NCI-H1417 treated with DMSO at 0.1 percent for 48 hours (cell line): ENCODE measurements around the gene TRAPPC12.
"Not testable (repeated sequence)": the region's sequence is repeated elsewhere in the genome, so short reads cannot be mapped to it uniquely, and the experiment has no call there.

Source experiments
- DNase-seq: peaks from one replicate; lab custom pipeline; 2025; lab: John Stamatoyannopoulos, UW

Gene TRAPPC12

DNA sequence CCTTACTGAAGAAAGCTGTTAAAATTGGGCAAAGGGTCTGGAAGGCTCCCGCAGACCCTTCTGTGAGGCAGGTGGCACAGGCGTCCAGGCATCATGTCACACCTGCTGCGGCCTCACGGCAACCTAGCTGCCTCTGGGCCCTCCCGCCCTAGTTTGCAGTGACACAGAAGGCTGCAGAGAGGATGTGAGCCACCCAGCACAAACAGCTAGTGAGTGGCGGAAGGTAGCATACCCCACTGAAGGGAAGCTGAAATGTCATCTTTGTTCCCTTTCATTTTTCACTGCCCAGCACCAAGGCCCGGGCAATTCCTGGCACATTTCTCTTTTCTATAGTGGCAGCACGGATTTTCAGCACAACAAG, 53.8 kb downstream of the TRAPPC12 start:
- DNase-seq: no peak

DNA sequence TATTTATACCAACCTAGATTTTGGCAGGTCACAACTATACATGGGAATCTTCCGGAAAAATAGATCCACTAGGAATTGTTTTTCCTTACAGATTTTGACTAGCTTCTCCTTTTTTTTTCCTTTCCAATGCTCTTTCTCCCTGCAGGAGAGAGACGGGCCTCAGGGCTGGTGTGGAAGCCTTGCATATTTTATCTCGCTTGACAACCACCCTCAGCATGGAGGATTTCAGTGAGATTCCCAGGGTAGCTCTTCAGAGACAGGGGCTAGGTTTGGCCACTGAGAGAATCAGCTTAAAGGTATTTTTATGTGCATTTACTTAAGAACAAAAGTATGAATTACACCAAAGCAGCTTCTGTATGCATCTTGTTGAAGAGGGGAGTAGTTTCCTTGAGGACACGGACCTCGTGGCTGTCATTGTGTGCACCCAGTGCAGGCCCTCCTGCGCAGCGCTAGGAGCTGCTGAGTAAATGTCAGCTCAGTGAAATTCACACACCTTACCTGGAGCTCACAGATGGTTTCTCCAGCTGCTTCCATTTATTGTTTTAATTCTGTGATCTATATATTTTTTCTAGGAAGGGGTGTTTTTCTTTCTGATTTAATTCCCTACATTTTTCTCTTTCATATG, 54.4 kb downstream of the TRAPPC12 start:
- no peak for DNase-seq

DNA sequence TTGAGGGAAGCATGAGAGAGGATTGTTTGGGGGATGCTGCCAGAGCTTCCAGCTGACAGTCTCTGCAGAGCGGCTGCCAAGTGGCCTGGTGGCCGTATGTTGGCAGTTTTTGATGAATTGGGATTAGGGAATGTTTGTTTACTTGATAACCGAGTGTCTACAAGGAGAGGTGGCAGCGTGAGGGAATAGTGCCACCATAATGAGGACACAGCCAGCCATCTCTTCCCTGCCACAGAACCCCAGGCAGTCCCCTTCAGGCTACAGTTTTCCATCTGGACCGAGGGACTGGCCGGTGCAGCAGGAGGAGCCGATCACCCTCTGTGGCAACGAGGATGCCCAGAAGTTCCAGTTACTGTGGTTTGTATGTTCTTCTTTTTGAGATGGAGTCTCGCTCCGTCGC, 55.2 kb downstream of the TRAPPC12 start:
- DNase-seq: no peak

- DNase-seq: no peak
Measured at GRCh38 chr2:3435445-3435844, 56.0 kb downstream of the TRAPPC12 start.

GRCh38 chr2:3440477-3440876, 61.0 kb downstream of the TRAPPC12 start:
- DNase-seq: no peak

GRCh38 chr2:3441465-3441864, 62.0 kb downstream of the TRAPPC12 start:
- no peak for DNase-seq

DNA sequence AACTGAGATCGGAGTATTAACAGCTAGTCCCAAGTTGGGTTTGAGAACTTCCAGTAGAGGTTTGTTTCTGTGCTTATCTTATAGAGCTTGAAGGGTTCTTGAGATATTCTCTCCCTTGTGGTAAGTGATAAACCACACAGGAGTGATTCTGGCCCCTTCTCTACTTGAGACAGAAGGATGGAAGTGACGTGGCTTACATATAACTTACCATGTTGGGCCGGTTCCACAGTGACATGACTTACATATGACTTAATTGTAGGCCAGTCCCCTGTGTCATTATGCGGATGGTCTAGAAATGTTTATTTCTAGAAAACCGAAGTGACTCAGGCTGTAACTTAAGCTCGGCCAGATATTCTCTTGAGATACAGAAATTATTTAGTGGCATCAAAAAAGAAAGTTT, 62.7 kb downstream of the TRAPPC12 start:
- no peak for DNase-seq

DNA sequence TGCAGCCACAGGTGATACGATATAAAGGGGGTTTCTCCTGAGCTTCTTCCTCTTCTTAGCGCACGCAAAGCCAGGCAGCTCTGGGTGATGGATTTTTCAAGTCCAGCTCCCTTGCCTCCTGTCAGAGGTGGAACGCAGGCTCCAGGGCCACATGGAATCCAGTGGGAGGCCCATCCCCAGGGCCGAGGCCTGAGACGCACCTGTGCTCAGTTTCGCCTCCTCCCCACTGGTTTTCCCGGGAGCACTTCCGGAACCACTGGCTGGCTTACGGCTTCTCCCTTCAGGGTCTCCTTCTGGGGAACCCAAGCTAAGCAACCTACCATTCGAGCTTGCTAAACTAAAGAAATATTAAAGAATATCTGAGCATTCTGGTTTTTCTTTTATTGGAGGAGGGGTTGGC, 63.6 kb downstream of the TRAPPC12 start:
- no peak for DNase-seq

- no peak for DNase-seq
Measured at GRCh38 chr2:3443506-3444084, 64.1 kb downstream of the TRAPPC12 start.

- DNase-seq: no peak
Measured at GRCh38 chr2:3445891-3446290, 66.4 kb downstream of the TRAPPC12 start.

GRCh38 chr2:3446381-3446780, 66.9 kb downstream of the TRAPPC12 start:
- DNase-seq: no peak

DNA sequence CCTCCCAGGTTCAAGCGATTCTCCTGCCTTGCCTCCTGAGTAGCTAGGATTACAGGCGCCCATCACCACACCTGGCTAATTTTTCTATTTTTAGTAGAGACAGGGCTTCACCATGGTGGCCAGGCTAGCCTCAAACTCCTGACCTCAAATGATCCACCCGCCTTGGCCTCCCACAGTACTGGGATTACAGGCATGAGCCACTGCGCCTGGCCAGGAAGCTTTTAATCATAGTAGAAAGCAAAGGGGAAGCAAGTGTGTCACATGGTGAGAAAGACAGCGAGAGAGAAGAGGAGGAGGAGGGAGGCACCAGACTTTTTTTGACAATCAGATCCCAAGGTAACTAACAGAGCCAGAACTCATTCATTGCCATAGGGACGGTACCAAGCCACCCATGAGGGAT, 67.7 kb downstream of the TRAPPC12 start:
- DNase-seq: not testable (repeated sequence)

DNA sequence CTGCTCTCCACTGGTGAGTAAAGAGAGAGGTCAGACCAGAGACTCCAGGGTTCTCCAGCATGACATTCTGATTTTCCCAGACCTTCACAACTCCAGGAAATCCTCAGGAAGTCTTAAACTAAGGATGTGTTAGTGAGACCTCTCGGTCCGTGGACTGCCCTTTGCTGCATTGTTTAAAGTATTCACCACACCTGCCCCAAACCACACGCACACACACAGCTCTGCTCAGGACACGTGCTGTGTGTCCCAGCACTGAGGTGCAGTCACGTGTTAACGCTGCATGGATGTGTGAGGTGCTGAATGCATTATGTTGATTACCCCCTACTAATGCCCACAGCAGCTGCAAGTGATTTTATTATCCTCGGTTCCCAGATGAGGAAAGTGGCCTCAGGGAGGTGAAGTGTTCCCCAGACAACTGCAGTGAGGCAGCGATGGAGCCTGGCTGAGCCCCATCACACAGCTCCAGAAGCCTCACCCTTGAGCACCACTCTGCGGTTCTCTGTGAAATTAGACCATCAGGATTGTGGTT, 68.4 kb downstream of the TRAPPC12 start:
- no peak for DNase-seq

GRCh38 chr2:3448441-3448911, 69.0 kb downstream of the TRAPPC12 start:
- DNase-seq: not testable (repeated sequence)

DNA sequence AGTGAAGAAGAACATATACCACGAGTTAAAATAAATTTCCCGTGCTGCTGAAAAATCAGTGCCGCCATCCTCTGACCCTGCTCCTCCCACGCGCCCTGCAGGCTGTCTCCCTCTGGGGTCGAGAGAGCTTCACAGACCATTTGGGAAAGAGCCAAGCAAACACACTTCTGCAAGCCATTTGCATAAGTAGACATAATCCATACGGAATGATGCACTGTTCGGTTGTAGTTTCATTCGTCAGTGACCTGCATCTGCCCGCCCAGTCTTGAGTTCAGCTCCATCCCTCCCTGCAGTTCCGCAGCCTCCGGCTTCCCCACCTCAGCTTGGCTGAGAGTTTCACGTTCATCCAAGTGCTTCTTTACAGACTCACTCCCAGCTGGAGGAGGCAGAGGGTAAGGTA, 69.6 kb downstream of the TRAPPC12 start:
- DNase-seq: no peak

- DNase-seq: no peak
Measured at GRCh38 chr2:3449936-3450335, 70.4 kb downstream of the TRAPPC12 start.

- no peak for DNase-seq
Measured at GRCh38 chr2:3450385-3451010, 71.0 kb downstream of the TRAPPC12 start.

GRCh38 chr2:3451169-3451568, 71.7 kb downstream of the TRAPPC12 start:
- no peak for DNase-seq

DNA sequence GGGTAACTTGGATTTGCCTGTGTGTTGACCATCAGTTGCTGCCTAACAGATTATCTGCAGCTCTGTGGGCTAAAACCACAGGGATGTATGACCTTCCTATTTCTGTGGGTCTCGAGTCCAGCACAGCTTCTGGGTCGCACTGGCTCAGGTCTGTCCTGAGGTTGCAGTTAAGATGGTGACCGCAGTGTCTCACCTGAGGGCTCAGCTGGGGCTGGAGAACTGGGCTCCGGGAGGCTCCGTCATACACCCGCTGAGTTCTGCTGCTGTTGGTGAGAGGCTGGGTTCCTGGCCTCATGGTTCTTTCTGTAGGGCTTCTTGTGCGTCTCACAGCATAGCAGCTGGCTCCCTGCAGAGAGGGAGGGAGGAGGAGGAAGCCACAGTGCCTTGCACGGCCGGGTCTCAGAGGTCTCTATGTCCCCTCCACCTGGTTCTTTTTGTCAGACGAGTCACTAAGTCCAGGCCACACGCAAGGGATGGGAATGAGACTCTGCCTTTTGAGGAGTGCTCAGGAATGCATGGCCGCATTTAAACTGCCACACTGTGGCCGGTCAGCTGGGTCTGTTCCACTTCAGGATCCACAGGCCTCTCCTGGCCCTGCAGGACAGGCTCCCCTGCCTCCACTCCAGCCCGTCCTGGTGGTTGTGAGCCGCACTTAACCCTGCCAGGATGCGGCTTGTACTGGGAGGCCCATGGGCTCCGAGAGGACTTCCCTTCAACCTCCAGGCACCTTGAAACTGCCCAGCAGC, 72.6 kb downstream of the TRAPPC12 start:
- DNase-seq: no peak

GRCh38 chr2:3453190-3453999, 73.9 kb downstream of the TRAPPC12 start:
- no peak for DNase-seq

- not testable (repeated sequence) for DNase-seq
Measured at GRCh38 chr2:3454005-3454404, 74.5 kb downstream of the TRAPPC12 start.

DNA sequence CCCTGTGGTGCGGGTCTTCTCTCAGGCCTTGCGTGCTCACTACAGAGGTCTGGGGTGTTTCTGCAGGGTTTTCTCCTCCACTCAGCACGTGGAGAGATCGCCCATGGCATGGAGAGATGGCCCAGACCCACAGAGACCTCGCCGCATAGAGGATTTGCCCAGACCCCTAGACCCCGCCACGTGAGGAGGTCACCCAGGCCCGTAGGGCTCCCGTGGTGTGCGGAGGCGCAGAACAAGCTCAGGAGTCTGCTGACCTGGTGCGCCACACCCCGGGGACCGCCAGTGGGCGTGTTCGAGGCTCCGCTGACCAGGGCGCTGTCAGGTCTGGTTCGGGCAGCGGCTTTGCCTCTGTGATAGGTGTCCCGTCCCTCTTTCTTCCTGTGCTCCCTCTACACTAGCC, 75.3 kb downstream of the TRAPPC12 start:
- no peak for DNase-seq
